Right lobe of liver (tissue), 6 donors: ENCODE results near the gene CACNA1S. TPM values are rescaled to one million over a fixed set of nuclear protein-coding genes. Genes with fewer than 3 reads are reported as not detected.

Experiments used
- ATAC-seq, 4 donors: fragments of 200-7000 bp; cut with Tn5 transposase; one replicate each; pipeline ENCODE4 v1.9.1; 2020; ENCODE audit warnings: mild to moderate bottlenecking in 4 of 4, moderate library complexity in 4 of 4
- DNase-seq, 3 donors: peaks; one replicate each; pipeline ENCODE4 v3.0.0-alpha.2; 2020
- H3K27ac ChIP-seq, 3 donors: fragments of 200-600 bp; one replicate each; pipeline ENCODE4 v1.8.0; 2022
- H3K27me3 ChIP-seq, 2 donors: fragments of 200-600 bp; one replicate each; pipeline ENCODE4 v1.8.0; 2022
- H3K36me3 ChIP-seq, 4 donors: fragments of 200-600 bp; sonication (generic) in 1 of 4; one replicate each; pipeline versions ENCODE4 v1.5.1 to v1.8.0; 2017 to 2022; ENCODE audit warnings: control low read depth in 1 of 4
- H3K4me1 ChIP-seq, 4 donors: fragments of 200-600 bp; sonication (generic) in 1 of 4; one replicate each; pipeline versions ENCODE4 v1.5.1 to v1.8.0; 2017 to 2022; ENCODE audit warnings: control low read depth in 1 of 4
- H3K4me3 ChIP-seq, 3 donors: fragments of 200-600 bp; one replicate each; pipeline ENCODE4 v1.8.0; 2022
- H3K9me3 ChIP-seq, 4 donors: fragments of 200-600 bp; sonication (generic) in 1 of 4; one replicate each; pipeline versions ENCODE4 v1.5.1 to v1.8.0; 2017 to 2022; ENCODE audit warnings: control low read depth in 1 of 4
- CTCF ChIP-seq, 4 donors: fragments of 200-600 bp in 3 of 4; fragments of 450-650 bp in 1 of 4; IDR thresholded peaks; one replicate each; pipeline versions ENCODE4 v1.5.1 to v1.8.0; 2016 to 2022; ENCODE audit warnings: antibody characterized with exemption in 4 of 4, mild to moderate bottlenecking in 2 of 4
- POLR2A ChIP-seq: fragments of 450-650 bp; IDR thresholded peaks from one replicate; pipeline ENCODE4 v1.6.1; 2017; ENCODE audit warnings: antibody characterized with exemption, mild to moderate bottlenecking
- WGBS: methylation state at CpG from one replicate; pipeline ENCODE4 v1.1.6; 2018; ENCODE audit warnings: low coverage, low lambda C conversion rate; ENCODE audit not compliant: insufficient coverage; ENCODE audit errors: missing lambda C conversion rate; 5-methylcytosine and 5-hydroxymethylcytosine counted together
- intact Hi-C, 2 donors: fragments of 100-400 bp; cut with DNase I; formaldehyde crosslinking; loops; one replicate each; pipeline versions ENCODE4 v1.11.2 to v1.14.1; 2022
- total RNA-seq, 6 experiments: library from RNA; depleted of rRNA in 2 of 6; stranded (reverse); fragments of >200 nt in 2 of 6; fragmentation: NEBNext Ultra II Directional in 3 of 6; extraction: Animal tissue kit (Norgen Biotek cat#: 25700) in 3 of 6; gene quantifications; one replicate each; pipeline versions ENCODE4 v1.1.0 to v1.2.4, GENCODE V29; 2016 to 2023
- donor health status: DM: no; HTN: yes; CAD: no.
- donor health status: DM: no; HTN: no; CAD: no.
- donor health status: DM: no; HTN: no; CAD: no.
- donor health status: DM: no; HTN: yes; CAD: no.
- donor health status: DM: no; HTN: yes; CAD: no.

Gene CACNA1S
- total RNA-seq, 6 experiments from 2014 or later = 0.12 TPM; not detected in 5

DNA sequence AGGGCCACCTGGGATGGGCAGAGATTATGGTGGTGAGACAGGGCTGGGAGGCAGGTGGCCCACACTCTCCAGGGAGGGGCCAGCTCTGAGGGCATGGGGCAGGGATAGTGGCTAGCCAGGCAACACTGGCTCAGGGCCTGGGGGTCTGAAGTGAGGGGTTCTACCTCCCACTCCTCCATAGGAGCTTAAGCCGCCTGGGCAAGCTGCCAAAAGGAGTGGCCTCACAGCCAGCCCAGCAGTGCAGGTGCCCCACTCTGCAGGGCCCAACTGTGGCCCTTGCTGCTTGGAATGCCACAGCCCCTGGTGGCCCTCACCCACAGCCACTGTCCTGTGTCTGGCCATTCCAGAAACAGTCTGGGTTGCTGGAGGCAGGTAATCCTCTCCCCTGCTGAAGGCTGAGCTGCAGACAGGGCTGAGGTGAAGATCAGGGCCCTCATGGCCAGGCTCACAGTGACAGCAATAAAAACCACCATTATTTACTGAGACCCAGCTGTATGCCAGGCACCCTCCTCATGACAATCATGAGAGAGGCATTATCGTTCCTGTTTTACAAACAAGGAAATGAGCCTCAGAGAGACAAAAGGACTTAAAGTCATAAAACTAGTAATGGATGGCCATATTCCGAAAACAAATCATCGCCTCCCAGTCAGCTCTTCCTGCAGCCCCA lies 119.7 kb downstream of the CACNA1S start:
- DNase-seq (no peak), ATAC-seq (no peak)
- H3K36me3 ChIP-seq = peaks cover 0 to 5% (median 1%) of the 10 kb centered on the region in 4 donors
- 79% methylated on average over 3 of the region's 4 CpGs for WGBS
- no peaks in the 10 kb centered on the region for H3K4me1 ChIP-seq
- H3K4me3 ChIP-seq = no peak overlapping the region
- TF ChIP-seq CTCF (IDR thresholded peaks at IDR 0.05) = no peak
- TF ChIP-seq POLR2A = no peak
- no peak overlapping the region for H3K27ac ChIP-seq
- no peaks in the 10 kb centered on the region for H3K27me3 ChIP-seq
- intact Hi-C loops = no loop called here
- H3K9me3 ChIP-seq = no peaks in the 10 kb centered on the region

- H3K9me3 ChIP-seq = no peaks in the 10 kb centered on the region
- H3K4me1 ChIP-seq = no peaks in the 10 kb centered on the region
- H3K27me3 ChIP-seq = no peaks in the 10 kb centered on the region
- H3K4me3 ChIP-seq = no peak overlapping the region
- intact Hi-C loops = no loop called here
- DNase-seq (no peak), ATAC-seq (no peak)
- 75% methylated on average over 2 of the region's 10 CpGs for WGBS
- H3K36me3 ChIP-seq = peaks cover 0 to 5% (median 1%) of the 10 kb centered on the region in 4 donors
- no peak for TF ChIP-seq CTCF (IDR thresholded peaks at IDR 0.05)
- no peak for TF ChIP-seq POLR2A
- H3K27ac ChIP-seq = no peak overlapping the region
These were observed 121.1 kb downstream of the CACNA1S start for GRCh38 chr1:200991097-200991614.

DNA sequence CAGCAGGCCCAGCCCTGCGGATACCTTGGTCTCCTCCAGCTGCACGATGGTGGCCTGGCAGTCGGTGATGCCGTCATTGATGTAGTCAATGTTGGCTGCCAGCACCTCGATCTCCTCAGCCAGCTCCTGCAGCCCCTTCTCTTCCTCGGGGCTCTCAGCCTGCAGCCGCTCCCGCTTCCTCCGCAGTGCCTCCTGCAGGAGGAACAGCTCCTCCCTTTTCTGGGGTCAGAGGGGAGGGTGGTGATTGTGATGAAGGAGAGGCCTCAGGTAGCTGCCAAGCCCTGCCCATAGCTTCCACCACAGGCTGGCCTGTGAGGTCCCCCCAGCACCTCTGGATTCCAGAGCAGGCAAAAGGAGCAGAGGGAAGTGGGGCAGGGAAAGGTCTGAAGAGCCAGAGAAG lies 122.1 kb downstream of the CACNA1S start:
- H3K9me3 ChIP-seq = no peaks in the 10 kb centered on the region
- no peak for DNase-seq
- no peaks in the 10 kb centered on the region for H3K4me1 ChIP-seq
- no peak overlapping the region for H3K27ac ChIP-seq
- peaks cover 0 to 5% (median 1%) of the 10 kb centered on the region in 4 donors for H3K36me3 ChIP-seq
- WGBS = no CpG with 5 or more reads among the region's 9 CpGs
- ATAC-seq = no peak
- TF ChIP-seq CTCF (IDR thresholded peaks at IDR 0.05) (no peak), POLR2A (no peak)
- no peaks in the 10 kb centered on the region for H3K27me3 ChIP-seq
- intact Hi-C loops = no loop called here
- no peak overlapping the region for H3K4me3 ChIP-seq

Other genes starting within 250 kb of the CACNA1S start
- gene GPR25, start 239.4 kb downstream of the CACNA1S start, total RNA-seq = not detected
- under 1 TPM; 0.29 to 0.55 (median 0.41) TPM for gene INAVA, start 217.5 kb downstream of the CACNA1S start, total RNA-seq
- gene KIF21B, start 88.7 kb downstream of the CACNA1S start, total RNA-seq = 1 to 10 TPM in 4 of 6 experiments, under 1 TPM in 2; 0.75 to 4.4 (median 1.4) TPM
- not detected for gene ASCL5, start 14.8 kb upstream of the CACNA1S start, total RNA-seq
- gene TMEM9, start 42.0 kb upstream of the CACNA1S start, total RNA-seq = 10 to 100 TPM; 27.0 to 47.4 (median 35.6) TPM
- gene IGFN1, start 78.4 kb upstream of the CACNA1S start, total RNA-seq = under 1 TPM in 3 of 6 experiments, not detected in 3; 0.02 to 0.18 (median 0.12) TPM
- gene PKP1, start 171.1 kb upstream of the CACNA1S start, total RNA-seq = not detected